ENCODE data around the gene ADGRA1. TPM values are rescaled to one million over a fixed set of nuclear protein-coding genes. Genes with fewer than 3 reads are reported as not detected.

The ADGRA1 gene
- total RNA-seq, 2 donors from 2014 or later: 0.14 to 0.23 TPM

DNA sequence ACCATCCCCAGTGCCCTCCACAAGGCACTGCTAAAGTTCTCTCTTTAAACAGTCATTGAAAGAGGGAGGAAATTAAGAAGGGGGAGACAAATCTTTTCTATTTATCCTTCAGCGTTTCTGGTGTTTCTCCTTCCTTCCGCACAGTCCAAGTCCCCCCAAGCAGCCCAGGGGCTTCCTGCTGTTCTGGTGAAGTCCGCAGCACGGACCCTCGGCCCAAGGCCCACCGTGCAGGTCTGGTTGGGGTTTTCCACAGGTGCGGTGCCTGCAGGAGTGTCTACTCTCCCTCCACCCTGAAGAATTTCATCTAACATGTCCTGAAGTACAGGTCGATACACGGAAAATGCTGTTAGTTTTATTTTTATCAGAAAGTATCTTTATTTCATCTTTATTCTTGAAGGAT is 38.2 kb downstream of the ADGRA1 start:
- TF ChIP-seq, protein P1, sequence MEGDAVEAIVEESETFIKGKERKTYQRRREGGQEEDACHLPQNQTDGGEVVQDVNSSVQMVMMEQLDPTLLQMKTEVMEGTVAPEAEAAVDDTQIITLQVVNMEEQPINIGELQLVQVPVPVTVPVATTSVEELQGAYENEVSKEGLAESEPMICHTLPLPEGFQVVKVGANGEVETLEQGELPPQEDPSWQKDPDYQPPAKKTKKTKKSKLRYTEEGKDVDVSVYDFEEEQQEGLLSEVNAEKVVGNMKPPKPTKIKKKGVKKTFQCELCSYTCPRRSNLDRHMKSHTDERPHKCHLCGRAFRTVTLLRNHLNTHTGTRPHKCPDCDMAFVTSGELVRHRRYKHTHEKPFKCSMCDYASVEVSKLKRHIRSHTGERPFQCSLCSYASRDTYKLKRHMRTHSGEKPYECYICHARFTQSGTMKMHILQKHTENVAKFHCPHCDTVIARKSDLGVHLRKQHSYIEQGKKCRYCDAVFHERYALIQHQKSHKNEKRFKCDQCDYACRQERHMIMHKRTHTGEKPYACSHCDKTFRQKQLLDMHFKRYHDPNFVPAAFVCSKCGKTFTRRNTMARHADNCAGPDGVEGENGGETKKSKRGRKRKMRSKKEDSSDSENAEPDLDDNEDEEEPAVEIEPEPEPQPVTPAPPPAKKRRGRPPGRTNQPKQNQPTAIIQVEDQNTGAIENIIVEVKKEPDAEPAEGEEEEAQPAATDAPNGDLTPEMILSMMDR (IDR thresholded peaks at IDR 0.05): no peak
- TF ChIP-seq POLR2A (IDR thresholded peaks at IDR 0.05): no peak
- no peak for TF ChIP-seq POLR2AphosphoS5 (IDR thresholded peaks at IDR 0.05)
- H3K36me3 ChIP-seq: no peaks in the 10 kb centered on the region
- no peak for DNase-seq (ENCODE audit: low spot score)

DNA sequence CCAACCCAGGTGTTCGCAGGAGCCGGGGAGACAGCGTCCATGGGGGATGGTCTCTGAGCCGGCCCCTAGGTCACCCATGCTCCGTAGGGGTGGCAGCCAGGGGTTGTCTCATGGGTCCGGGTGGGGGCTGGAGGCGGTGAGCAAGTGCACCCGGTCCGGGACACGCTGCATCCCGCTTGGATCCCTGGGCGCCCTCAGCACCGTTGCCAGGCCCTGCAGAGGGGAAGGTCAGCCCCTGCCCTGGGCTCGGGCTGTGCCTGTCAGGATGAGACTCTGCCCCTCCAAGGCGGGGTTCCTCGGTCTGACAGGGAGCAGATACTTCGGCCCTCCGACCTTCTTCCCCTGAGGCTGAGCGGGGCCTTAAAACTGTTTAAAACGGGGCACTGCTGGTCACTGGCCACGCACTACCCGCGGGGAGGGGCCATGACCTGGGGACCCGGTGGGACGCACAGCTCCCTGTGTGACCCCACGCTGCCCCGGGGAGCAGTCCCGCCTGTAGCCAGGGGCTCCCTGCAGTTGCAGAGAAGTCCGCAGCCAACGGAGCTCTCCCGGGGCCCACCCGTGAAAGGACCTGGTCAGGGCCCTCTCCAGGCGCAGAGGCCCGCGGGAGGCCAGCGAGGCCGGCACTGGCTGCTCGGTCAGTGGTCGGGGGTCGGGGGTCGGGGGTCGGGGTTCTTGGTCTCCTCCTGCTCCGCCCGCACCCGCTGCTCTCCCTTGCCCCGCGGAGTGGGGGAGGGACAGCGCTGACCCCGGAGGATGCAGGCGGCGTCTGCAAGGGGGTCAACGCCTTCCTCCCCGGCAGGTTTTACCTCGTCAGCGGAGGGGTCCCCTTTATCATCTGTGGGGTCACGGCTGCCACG is 38.9 kb downstream of the ADGRA1 start:
- 97% methylated on average over 53 of the region's 57 CpGs for WGBS
- Histone ChIP-seq H3K4me3 (no peak overlapping the region), H3K27ac (no peak overlapping the region), H3K9me3 (no peaks in the 10 kb centered on the region), H3K36me3 (no peaks in the 10 kb centered on the region), H3K27me3 (replicated peaks; ENCODE audit: insufficient read depth) (peaks cover 3% of the 10 kb centered on the region), H3K4me1 (replicated peaks) (no peaks in the 10 kb centered on the region)
- intact Hi-C loops (cut with DNase I): loop anchor here (10.0 kb wide), 1 partner anchor 292 kb away; no protein-coding TSS in a partner anchor
- TF ChIP-seq POLR2AphosphoS5 (IDR thresholded peaks at IDR 0.05): no peak
- no peak for TF ChIP-seq POLR2A (IDR thresholded peaks at IDR 0.05)
- TF ChIP-seq, protein P1 (IDR thresholded peaks at IDR 0.05): no peak
- no peak for DNase-seq (ENCODE audit: low spot score)

More for the DNA sequence above, 38.2 kb downstream of the ADGRA1 start:
- no peaks in the 10 kb centered on the region for H3K9me3 ChIP-seq
- WGBS: 84% methylated on average over 9 of the region's 9 CpGs
- no peaks in the 10 kb centered on the region for H3K4me1 ChIP-seq (replicated peaks)
- intact Hi-C loops (cut with DNase I): loop anchor here (10.0 kb wide), 1 partner anchor 291 kb away; no protein-coding TSS in a partner anchor
- no peak overlapping the region for H3K4me3 ChIP-seq
- H3K27ac ChIP-seq: no peak overlapping the region
- H3K27me3 ChIP-seq (replicated peaks; ENCODE audit: insufficient read depth): peaks cover 3% of the 10 kb centered on the region

DNA sequence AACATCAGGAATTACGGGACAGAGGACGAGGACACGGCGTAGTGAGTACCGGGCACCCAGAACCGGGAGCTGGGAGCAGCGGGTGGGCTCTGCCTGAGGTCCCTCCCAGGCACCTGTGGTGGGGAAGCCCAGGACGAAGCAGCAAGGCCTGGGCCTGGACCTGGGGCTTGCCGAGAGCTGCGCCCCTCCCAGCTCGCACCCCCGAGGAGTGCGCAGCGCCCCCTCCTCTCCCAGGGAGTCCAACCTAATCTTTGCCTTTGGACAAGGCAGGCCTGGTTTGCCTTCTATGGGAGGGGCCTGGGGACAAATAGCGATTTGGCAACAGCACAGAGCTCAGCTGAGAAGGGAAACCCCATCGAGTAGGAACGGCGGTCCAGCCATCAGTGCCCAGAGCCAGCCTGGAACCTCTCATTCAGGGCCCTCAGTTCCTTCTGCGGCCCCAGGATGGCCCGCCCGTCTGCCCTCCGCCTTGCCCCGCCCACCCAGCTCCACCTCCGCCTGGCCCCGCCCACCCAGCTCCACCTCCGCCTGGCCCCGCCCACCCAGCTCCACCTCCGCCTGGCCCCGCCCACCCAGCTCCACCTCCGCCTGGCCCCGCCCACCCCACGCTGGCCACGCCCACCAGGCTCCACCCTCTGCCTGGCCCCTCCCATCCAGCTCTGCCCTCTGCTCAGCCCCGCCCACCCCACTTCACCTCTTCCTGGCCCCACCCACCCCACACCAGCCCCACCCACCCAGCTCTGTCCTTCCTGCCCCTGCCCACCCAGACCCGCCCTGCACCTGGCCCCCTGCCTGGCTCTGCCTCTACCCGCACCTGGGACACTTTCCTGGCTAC is 39.8 kb downstream of the ADGRA1 start:
- no peak overlapping the region for H3K27ac ChIP-seq

DNA sequence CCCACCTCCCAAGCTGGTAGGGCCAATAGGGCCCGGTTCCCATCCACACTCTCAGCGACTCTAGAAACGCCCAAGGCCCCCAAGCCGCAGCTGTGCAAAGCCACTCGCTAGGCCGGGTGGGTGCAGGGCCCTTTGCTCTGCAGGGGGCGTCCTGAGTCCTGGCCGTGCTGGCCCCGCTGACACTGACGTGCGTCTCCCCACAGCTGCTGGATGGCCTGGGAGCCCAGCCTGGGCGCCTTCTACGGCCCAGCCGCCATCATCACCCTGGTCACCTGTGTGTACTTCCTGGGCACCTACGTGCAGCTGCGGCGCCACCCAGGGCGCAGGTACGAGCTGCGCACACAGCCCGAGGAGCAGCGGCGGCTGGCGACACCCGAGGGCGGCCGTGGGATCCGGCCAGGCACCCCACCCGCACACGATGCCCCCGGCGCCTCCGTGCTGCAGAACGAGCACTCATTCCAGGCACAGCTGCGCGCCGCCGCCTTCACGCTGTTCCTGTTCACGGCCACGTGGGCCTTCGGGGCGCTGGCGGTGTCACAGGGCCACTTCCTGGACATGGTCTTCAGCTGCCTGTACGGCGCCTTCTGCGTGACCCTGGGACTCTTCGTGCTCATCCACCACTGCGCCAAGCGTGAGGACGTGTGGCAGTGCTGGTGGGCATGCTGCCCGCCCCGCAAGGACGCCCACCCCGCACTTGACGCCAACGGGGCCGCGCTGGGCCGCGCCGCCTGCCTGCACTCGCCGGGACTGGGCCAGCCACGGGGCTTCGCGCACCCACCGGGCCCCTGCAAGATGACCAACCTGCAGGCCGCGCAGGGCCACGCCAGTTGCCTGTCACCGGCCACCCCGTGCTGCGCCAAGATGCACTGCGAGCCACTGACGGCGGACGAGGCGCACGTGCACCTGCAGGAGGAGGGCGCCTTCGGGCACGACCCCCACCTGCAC is 40.7 kb downstream of the ADGRA1 start:
- no peak for DNase-seq (ENCODE audit: low spot score)

More for the DNA sequence above, 39.8 kb downstream of the ADGRA1 start:
- peaks cover 3% of the 10 kb centered on the region for H3K27me3 ChIP-seq (replicated peaks; ENCODE audit: insufficient read depth)
- H3K4me3 ChIP-seq: no peak overlapping the region
- intact Hi-C loops (cut with DNase I): loop anchor here (10.0 kb wide), 1 partner anchor 293 kb away; no protein-coding TSS in a partner anchor
- H3K36me3 ChIP-seq: no peaks in the 10 kb centered on the region
- TF ChIP-seq, protein P1 (IDR thresholded peaks at IDR 0.05): no peak
- TF ChIP-seq POLR2AphosphoS5 (IDR thresholded peaks at IDR 0.05): no peak
- TF ChIP-seq POLR2A (IDR thresholded peaks at IDR 0.05): no peak
- WGBS: 87% methylated on average over 34 of the region's 36 CpGs
- no peaks in the 10 kb centered on the region for H3K4me1 ChIP-seq (replicated peaks)
- H3K9me3 ChIP-seq: no peaks in the 10 kb centered on the region
- no peak for DNase-seq (ENCODE audit: low spot score)

More for the DNA sequence above, 40.7 kb downstream of the ADGRA1 start:
- Histone ChIP-seq H3K4me3 (no peak overlapping the region), H3K27me3 (replicated peaks; ENCODE audit: insufficient read depth) (peaks cover 3% of the 10 kb centered on the region), H3K4me1 (replicated peaks) (no peaks in the 10 kb centered on the region), H3K27ac (no peak overlapping the region), H3K36me3 (no peaks in the 10 kb centered on the region), H3K9me3 (no peaks in the 10 kb centered on the region)
- 95% methylated on average over 83 of the region's 83 CpGs for WGBS
- TF ChIP-seq POLR2A (IDR thresholded peaks at IDR 0.05) (no peak), POLR2AphosphoS5 (IDR thresholded peaks at IDR 0.05) (no peak)
- TF ChIP-seq, protein P1 (IDR thresholded peaks at IDR 0.05): no peak
- intact Hi-C loops (cut with DNase I): loop anchor here (10.0 kb wide), 1 partner anchor 294 kb away; no protein-coding TSS in a partner anchor

All from prostate gland (tissue), 2 donors.